Stomach smooth muscle (tissue), 2 donors: ENCODE data around the gene APOC3.

Experiments
- H3K27ac ChIP-seq: one replicate; pipeline ENCODE4 v1.7.0; 2013; ENCODE audit warnings: mild to moderate bottlenecking, low read length, inconsistent platforms
- H3K27me3 ChIP-seq, 2 donors: one replicate each; pipeline ENCODE4 v1.7.0; 2013; ENCODE audit warnings: low read length in 2 of 2; ENCODE audit not compliant: insufficient read depth in 2 of 2, control insufficient read depth in 1 of 2
- H3K36me3 ChIP-seq, 2 donors: one replicate each; pipeline ENCODE4 v1.7.0; 2013; ENCODE audit warnings: low read length in 2 of 2; ENCODE audit not compliant: control insufficient read depth in 2 of 2, insufficient read depth in 2 of 2
- H3K4me1 ChIP-seq: one replicate; pipeline ENCODE4 v1.7.0; 2013; ENCODE audit warnings: low read length; ENCODE audit not compliant: control insufficient read depth, insufficient read depth
- H3K4me3 ChIP-seq, 2 donors: one replicate each; pipeline ENCODE4 v1.7.0; 2013; ENCODE audit warnings: low read length in 2 of 2
- H3K9ac ChIP-seq, 2 donors: one replicate each; pipeline ENCODE4 v1.7.0; 2013; ENCODE audit warnings: low read length in 2 of 2, mild to moderate bottlenecking in 1 of 2
- H3K9me3 ChIP-seq, 2 donors: one replicate each; pipeline ENCODE4 v1.7.0; 2013; ENCODE audit warnings: low read length in 2 of 2; ENCODE audit not compliant: control insufficient read depth in 2 of 2
- donor health status: healthy.
- donor health status: Pancreatic carcinoma.

Gene APOC3

GRCh38 chr11:116865696-116866095 lies 36.0 kb downstream of the APOC3 start:
- no peak overlapping the region for H3K27ac ChIP-seq
- H3K4me1 ChIP-seq: peaks cover 6% of the 10 kb centered on the region
- no peaks in the 10 kb centered on the region for H3K9me3 ChIP-seq
- H3K36me3 ChIP-seq: peaks cover 47 to 65% of the 10 kb centered on the region in 2 donors
- H3K9ac ChIP-seq: no peak overlapping the region
- H3K27me3 ChIP-seq: no peaks in the 10 kb centered on the region
- H3K4me3 ChIP-seq: no peak overlapping the region

- Histone ChIP-seq H3K4me1 (peaks cover 6% of the 10 kb centered on the region), H3K36me3 (peaks cover 50 to 65% of the 10 kb centered on the region in 2 donors), H3K27me3 (no peaks in the 10 kb centered on the region), H3K27ac (no peak overlapping the region), H3K9me3 (no peaks in the 10 kb centered on the region), H3K9ac (no peak overlapping the region), H3K4me3 (no peak overlapping the region)
These were observed 37.2 kb downstream of the APOC3 start for GRCh38 chr11:116866804-116867455.

GRCh38 chr11:116867619-116868018 lies 37.9 kb downstream of the APOC3 start:
- Histone ChIP-seq H3K27ac (no peak overlapping the region), H3K4me1 (peaks cover 6% of the 10 kb centered on the region), H3K4me3 (no peak overlapping the region), H3K36me3 (peaks cover 53 to 61% of the 10 kb centered on the region in 2 donors), H3K27me3 (no peaks in the 10 kb centered on the region), H3K9ac (no peak overlapping the region), H3K9me3 (no peaks in the 10 kb centered on the region)

GRCh38 chr11:116868066-116868465 lies 38.4 kb downstream of the APOC3 start:
- H3K9me3 ChIP-seq: no peaks in the 10 kb centered on the region
- no peak overlapping the region for H3K4me3 ChIP-seq
- H3K4me1 ChIP-seq: peaks cover 6% of the 10 kb centered on the region
- H3K27ac ChIP-seq: no peak overlapping the region
- peaks cover 57 to 62% of the 10 kb centered on the region in 2 donors for H3K36me3 ChIP-seq
- no peaks in the 10 kb centered on the region for H3K27me3 ChIP-seq
- no peak overlapping the region for H3K9ac ChIP-seq

- peaks cover 6% of the 10 kb centered on the region for H3K4me1 ChIP-seq
- no peak overlapping the region for H3K27ac ChIP-seq
- H3K9ac ChIP-seq: no peak overlapping the region
- peaks cover 58 to 62% of the 10 kb centered on the region in 2 donors for H3K36me3 ChIP-seq
- no peak overlapping the region for H3K4me3 ChIP-seq
- H3K27me3 ChIP-seq: no peaks in the 10 kb centered on the region
- no peaks in the 10 kb centered on the region for H3K9me3 ChIP-seq
These were observed 39.9 kb downstream of the APOC3 start for GRCh38 chr11:116869610-116870009.

GRCh38 chr11:116870054-116870453 lies 40.3 kb downstream of the APOC3 start:
- Histone ChIP-seq H3K4me3 (no peak overlapping the region), H3K36me3 (peaks cover 59 to 61% of the 10 kb centered on the region in 2 donors)

GRCh38 chr11:116871248-116871647 lies 41.5 kb downstream of the APOC3 start:
- Histone ChIP-seq H3K4me1 (peaks cover 6% of the 10 kb centered on the region), H3K9ac (no peak overlapping the region), H3K27ac (no peak overlapping the region), H3K4me3 (no peak overlapping the region), H3K36me3 (peaks cover 64 to 73% of the 10 kb centered on the region in 2 donors), H3K27me3 (no peaks in the 10 kb centered on the region), H3K9me3 (no peaks in the 10 kb centered on the region)

More at GRCh38 chr11:116870054-116870453, 40.3 kb downstream of the APOC3 start:
- Histone ChIP-seq H3K9ac (no peak overlapping the region), H3K4me1 (peaks cover 6% of the 10 kb centered on the region), H3K27ac (no peak overlapping the region), H3K9me3 (no peaks in the 10 kb centered on the region), H3K27me3 (no peaks in the 10 kb centered on the region)

GRCh38 chr11:116873381-116873780 lies 43.7 kb downstream of the APOC3 start:
- Histone ChIP-seq H3K27ac (no peak overlapping the region), H3K4me1 (no peaks in the 10 kb centered on the region), H3K9me3 (no peaks in the 10 kb centered on the region), H3K9ac (no peak overlapping the region), H3K36me3 (peaks cover 56 to 61% of the 10 kb centered on the region in 2 donors), H3K4me3 (no peak overlapping the region), H3K27me3 (no peaks in the 10 kb centered on the region)

GRCh38 chr11:116874251-116874650 lies 44.5 kb downstream of the APOC3 start:
- Histone ChIP-seq H3K4me3 (no peak overlapping the region), H3K9ac (no peak overlapping the region), H3K9me3 (no peaks in the 10 kb centered on the region), H3K36me3 (peaks cover 54 to 57% of the 10 kb centered on the region in 2 donors), H3K27me3 (no peaks in the 10 kb centered on the region), H3K27ac (no peak overlapping the region), H3K4me1 (no peaks in the 10 kb centered on the region)

- no peak overlapping the region for H3K27ac ChIP-seq
- H3K4me1 ChIP-seq: no peaks in the 10 kb centered on the region
- H3K4me3 ChIP-seq: no peak overlapping the region
- no peak overlapping the region for H3K9ac ChIP-seq
- H3K36me3 ChIP-seq: peaks cover 46 to 51% of the 10 kb centered on the region in 2 donors
- H3K27me3 ChIP-seq: no peaks in the 10 kb centered on the region
- H3K9me3 ChIP-seq: no peaks in the 10 kb centered on the region
These were observed 45.5 kb downstream of the APOC3 start for GRCh38 chr11:116875194-116875593.

- H3K27ac ChIP-seq: no peak overlapping the region
- no peaks in the 10 kb centered on the region for H3K4me1 ChIP-seq
- no peak overlapping the region for H3K4me3 ChIP-seq
- H3K27me3 ChIP-seq: no peaks in the 10 kb centered on the region
- peaks cover 35 to 40% of the 10 kb centered on the region in 2 donors for H3K36me3 ChIP-seq
- H3K9me3 ChIP-seq: no peaks in the 10 kb centered on the region
- H3K9ac ChIP-seq: no peak overlapping the region
These were observed 46.9 kb downstream of the APOC3 start for GRCh38 chr11:116876656-116877055.
